WERI-Rb-1 (cell line): Measurements from ENCODE around the gene ARHGEF19.
"Not testable (repeated sequence)": the region's sequence is repeated elsewhere in the genome, so short reads cannot be mapped to it uniquely, and the experiment has no call there.

Source experiments
- DNase-seq: peaks from one replicate; pipeline ENCODE4 v3.0.0-alpha.2; 2020
- H3K27ac ChIP-seq: fragments of 250-450 bp; sonication (Bioruptor Pico); 2 replicates; pipeline ENCODE4 v1.5.1; 2020; ENCODE audit warnings: mild to moderate bottlenecking, moderate library complexity
- H3K27me3 ChIP-seq: fragments of 250-450 bp; sonication (Bioruptor Pico); 2 replicates; pipeline ENCODE4 v1.5.1; 2021; ENCODE audit warnings: mild to moderate bottlenecking, low read depth, moderate library complexity; ENCODE audit not compliant: insufficient read depth, severe bottlenecking
- H3K36me3 ChIP-seq: fragments of 250-450 bp; sonication (Bioruptor Pico); 2 replicates; pipeline ENCODE4 v1.5.1; 2020; ENCODE audit warnings: mild to moderate bottlenecking, moderate library complexity
- H3K4me3 ChIP-seq: 2 replicates; pipeline ENCODE4 v1.5.1; 2011; ENCODE audit warnings: low read depth, mild to moderate bottlenecking, control low read depth, low read length
- H3K9me3 ChIP-seq: fragments of 250-450 bp; sonication (Bioruptor Pico); 2 replicates; pipeline ENCODE4 v1.5.1; 2021; ENCODE audit warnings: mild to moderate bottlenecking, moderate library complexity; ENCODE audit not compliant: severe bottlenecking
- TF ChIP-seq, protein P1 (sequence below): IDR thresholded peaks from 2 replicates; pipeline ENCODE4 v1.5.1; 2011; ENCODE audit warnings: low read depth, mild to moderate bottlenecking, control low read depth, inconsistent platforms, low read length

Gene ARHGEF19

GRCh38 chr1:16246961-16247360 lies 34.5 kb upstream of the ARHGEF19 start:
- TF ChIP-seq, protein P1, sequence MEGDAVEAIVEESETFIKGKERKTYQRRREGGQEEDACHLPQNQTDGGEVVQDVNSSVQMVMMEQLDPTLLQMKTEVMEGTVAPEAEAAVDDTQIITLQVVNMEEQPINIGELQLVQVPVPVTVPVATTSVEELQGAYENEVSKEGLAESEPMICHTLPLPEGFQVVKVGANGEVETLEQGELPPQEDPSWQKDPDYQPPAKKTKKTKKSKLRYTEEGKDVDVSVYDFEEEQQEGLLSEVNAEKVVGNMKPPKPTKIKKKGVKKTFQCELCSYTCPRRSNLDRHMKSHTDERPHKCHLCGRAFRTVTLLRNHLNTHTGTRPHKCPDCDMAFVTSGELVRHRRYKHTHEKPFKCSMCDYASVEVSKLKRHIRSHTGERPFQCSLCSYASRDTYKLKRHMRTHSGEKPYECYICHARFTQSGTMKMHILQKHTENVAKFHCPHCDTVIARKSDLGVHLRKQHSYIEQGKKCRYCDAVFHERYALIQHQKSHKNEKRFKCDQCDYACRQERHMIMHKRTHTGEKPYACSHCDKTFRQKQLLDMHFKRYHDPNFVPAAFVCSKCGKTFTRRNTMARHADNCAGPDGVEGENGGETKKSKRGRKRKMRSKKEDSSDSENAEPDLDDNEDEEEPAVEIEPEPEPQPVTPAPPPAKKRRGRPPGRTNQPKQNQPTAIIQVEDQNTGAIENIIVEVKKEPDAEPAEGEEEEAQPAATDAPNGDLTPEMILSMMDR, result no peak

DNA sequence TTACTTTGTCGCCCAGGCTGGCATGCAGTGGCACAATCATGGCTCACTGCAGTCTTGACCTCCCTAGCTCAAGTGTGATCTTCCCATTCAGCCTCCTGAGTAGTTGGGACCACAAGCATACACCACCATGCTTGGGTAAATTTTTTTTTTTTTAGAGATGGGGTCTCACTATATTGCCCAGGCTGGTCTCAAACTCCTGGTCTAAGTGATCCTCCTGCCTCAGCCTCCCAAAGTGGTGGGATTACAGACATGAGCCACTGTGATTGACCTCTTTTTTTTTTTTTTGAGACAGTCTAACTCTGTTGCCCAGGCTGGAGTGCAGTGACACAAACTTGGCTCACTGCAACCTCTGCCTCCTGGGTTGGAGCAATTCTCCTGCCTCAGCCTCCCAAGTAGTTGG lies 33.8 kb upstream of the ARHGEF19 start:
- not testable (repeated sequence) for H3K27ac ChIP-seq, H3K27me3 ChIP-seq, DNase-seq, H3K9me3 ChIP-seq, H3K4me3 ChIP-seq
- H3K36me3 ChIP-seq, result peaks cover 15% of the 10 kb centered on the region

More at GRCh38 chr1:16246961-16247360, 34.5 kb upstream of the ARHGEF19 start:
- Histone ChIP-seq H3K4me3 (no peak overlapping the region), H3K27ac (no peak overlapping the region), H3K36me3 (peaks cover 22% of the 10 kb centered on the region), H3K27me3 (no peaks in the 10 kb centered on the region), H3K9me3 (no peaks in the 10 kb centered on the region)
- no peak for DNase-seq

DNA sequence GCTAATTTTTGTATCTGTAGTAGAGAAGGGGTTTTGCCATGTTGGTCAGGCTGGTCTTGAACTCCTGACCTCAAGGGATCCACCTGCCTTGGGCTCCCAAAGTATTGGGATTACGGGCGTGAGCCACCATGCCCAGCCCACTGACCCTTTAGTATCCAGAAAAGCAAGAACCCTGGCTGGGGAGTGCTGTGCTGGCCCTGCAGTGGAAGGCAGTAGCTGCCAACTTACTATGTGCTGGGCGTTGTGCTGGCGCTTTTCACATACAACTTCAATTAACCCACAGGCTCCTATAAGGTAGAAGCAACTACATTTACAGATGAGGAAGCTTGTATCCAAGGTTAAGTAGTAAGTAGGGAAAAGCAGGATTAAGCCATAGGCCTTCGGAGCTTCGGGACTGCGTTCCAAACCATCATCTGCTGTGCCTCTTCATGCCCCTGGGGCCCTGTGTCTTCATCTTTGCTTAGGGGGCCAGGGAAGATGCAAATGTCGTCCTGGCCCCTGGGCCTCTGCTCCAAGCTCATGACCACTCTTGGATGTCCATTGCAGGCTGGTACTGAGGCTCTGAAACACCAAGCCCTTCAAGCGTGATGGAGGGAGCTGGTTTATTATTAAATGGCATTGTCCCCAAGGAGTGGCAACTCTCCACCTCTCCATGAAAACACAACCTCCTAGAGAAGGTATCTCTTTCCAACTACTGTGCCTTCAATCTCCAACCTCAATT lies 33.2 kb upstream of the ARHGEF19 start:
- Histone ChIP-seq H3K4me3 (no peak overlapping the region), H3K36me3 (peaks cover 9% of the 10 kb centered on the region), H3K27me3 (no peaks in the 10 kb centered on the region), H3K9me3 (no peaks in the 10 kb centered on the region), H3K27ac (no peak overlapping the region)
- DNase-seq, result no peak
- TF ChIP-seq, protein P1, result no peak

DNA sequence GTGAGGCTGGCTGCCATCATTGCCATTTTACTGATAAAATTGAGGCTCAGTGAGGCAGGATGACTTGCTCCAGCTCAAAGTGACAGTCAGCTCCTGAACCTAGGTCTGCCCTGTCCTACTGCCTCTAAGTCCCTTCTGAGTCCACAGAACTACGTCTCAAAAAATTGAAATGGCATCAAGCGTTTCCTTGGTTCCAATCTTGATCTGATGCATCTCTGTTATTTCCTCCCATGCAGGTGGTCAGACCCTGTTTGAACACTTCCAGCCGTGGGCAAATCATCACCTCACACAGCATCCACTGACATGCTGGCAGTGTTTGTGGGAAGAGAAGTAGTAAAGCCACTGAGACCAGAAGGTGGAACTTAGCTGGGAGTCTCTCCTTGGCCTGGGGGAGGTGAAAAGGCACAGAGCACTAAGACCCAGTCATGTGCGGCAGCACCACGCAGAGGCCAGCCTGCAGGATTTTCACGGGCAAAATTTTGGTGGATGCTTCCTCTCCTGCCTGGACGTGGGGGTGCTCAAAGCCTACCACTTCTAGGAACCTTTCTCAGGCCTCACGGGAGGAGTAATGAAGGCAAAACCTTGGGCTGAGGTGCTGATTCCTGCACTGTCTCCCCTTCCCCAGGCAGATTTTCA lies 32.3 kb upstream of the ARHGEF19 start:
- Histone ChIP-seq H3K27me3 (no peaks in the 10 kb centered on the region), H3K27ac (no peak overlapping the region), H3K4me3 (no peak overlapping the region), H3K9me3 (no peaks in the 10 kb centered on the region), H3K36me3 (peaks cover 7% of the 10 kb centered on the region; the same call in 1 of the 2 replicates)
- TF ChIP-seq, protein P1, result no peak
- DNase-seq, result no peak

DNA sequence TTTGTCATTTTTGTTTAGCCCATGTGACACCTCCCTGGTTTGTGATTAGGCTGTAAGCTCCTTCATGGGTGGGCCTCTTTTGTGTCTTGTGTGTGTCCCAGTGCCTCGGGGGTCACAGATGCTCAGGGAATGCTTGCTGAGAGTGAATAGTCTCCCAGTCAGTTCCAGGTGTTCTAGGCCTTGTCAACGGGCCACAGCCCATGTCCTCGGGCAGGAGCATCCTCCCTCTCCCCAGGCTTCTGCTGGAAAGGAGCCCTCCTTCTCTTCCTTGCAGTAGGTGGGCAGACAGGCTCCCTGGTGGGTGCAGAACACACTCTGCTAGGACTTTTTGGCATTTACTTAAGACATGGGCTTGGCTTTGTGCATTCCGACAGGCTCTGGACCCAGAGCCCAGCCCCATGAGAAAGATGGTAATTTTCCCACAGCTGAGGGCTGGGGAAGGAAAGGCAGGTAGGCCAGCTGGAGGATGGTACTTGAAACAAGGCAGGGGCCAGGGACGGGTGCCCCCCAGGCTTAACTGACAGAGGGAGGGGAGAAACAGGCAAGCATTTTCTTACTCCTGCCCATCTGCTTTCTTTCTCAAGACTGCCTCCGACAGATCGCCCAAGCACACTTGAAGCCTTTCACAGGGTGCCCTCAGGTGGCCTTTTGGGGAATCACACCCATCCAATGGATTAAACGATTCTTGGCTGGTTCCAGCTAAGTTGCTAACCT lies 31.6 kb upstream of the ARHGEF19 start:
- no peaks in the 10 kb centered on the region for H3K27me3 ChIP-seq
- peaks cover 7% of the 10 kb centered on the region; the same call in 1 of the 2 replicates for H3K36me3 ChIP-seq
- no peak overlapping the region for H3K4me3 ChIP-seq
- peak; percentile 80 for DNase-seq
- peak overlapping the region; percentile 36; the same call in 1 of the 2 replicates for H3K27ac ChIP-seq
- H3K9me3 ChIP-seq, result no peaks in the 10 kb centered on the region
- TF ChIP-seq, protein P1, result peak; percentile 83

DNA sequence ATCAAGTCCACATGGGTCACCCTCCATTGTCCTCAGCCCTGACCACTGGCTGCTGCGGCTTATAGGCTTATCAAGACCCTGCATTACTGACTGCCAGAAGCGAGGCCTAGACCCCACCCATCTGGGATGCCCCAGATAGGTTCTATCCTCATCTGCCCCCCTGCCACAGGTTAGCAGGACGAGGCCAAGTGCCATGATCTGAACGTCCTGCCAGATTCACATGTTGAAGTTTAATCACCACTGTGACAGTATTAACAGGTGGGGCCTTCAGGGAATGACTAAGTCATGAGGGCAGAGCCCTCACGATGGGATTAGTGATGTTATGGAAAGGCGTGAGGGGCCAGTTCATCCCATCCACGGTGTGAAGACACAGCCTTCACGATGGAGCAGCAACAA lies 30.8 kb upstream of the ARHGEF19 start:
- Histone ChIP-seq H3K27ac (no peak overlapping the region), H3K4me3 (no peak overlapping the region), H3K36me3 (peaks cover 5% of the 10 kb centered on the region; the same call in 1 of the 2 replicates), H3K9me3 (no peaks in the 10 kb centered on the region), H3K27me3 (no peaks in the 10 kb centered on the region)
- TF ChIP-seq, protein P1, result no peak
- DNase-seq, result peak; percentile 52
